HG03039 (cell line): ENCODE measurements around the gene RING1.
"Not testable (repeated sequence)": the region's sequence is repeated elsewhere in the genome, so short reads cannot be mapped to it uniquely, and the experiment has no call there.

Experiments
- ATAC-seq: cut with Tn5 transposase; IDR thresholded peaks from one replicate; pipeline ENCODE4 v1.9.1; 2021; ENCODE audit warnings: mild to moderate bottlenecking, moderate library complexity; ENCODE audit not compliant: unreplicated experiment

The RING1 gene

DNA sequence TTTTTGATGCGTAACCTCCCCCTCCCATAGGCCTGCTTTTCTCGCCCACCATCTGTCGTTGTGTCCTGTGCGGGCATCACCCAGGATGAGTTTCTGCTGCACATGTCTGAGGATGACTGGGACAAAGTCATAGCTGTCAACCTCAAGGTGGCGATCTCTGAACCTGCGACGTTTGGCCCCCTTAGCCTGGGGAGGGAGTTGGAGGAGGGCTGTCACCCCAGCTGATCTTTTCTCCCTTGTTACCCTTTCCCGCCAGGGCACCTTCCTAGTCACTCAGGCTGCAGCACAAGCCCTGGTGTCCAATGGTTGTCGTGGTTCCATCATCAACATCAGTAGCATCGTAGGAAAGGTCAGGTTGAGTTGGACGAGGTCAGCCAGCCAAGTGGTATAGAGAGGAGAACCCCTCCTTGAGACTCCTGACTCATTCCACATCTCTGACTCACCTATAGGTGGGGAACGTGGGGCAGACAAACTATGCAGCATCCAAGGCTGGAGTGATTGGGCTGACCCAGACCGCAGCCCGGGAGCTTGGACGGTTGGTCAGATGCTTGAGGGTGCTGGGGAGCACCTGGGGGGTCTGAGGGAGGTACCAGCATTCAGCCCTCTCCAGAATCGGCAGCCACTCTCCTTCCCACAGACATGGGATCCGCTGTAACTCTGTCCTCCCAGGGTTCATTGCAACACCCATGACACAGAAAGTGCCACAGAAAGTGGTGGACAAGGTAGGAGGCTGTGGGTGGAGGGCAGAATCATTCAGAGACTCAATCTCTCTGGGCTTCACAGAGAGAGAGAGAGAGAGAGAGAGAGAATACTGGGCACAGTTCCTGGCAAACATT is 2.9 kb upstream of the RING1 start:
- ATAC-seq: no peak

DNA sequence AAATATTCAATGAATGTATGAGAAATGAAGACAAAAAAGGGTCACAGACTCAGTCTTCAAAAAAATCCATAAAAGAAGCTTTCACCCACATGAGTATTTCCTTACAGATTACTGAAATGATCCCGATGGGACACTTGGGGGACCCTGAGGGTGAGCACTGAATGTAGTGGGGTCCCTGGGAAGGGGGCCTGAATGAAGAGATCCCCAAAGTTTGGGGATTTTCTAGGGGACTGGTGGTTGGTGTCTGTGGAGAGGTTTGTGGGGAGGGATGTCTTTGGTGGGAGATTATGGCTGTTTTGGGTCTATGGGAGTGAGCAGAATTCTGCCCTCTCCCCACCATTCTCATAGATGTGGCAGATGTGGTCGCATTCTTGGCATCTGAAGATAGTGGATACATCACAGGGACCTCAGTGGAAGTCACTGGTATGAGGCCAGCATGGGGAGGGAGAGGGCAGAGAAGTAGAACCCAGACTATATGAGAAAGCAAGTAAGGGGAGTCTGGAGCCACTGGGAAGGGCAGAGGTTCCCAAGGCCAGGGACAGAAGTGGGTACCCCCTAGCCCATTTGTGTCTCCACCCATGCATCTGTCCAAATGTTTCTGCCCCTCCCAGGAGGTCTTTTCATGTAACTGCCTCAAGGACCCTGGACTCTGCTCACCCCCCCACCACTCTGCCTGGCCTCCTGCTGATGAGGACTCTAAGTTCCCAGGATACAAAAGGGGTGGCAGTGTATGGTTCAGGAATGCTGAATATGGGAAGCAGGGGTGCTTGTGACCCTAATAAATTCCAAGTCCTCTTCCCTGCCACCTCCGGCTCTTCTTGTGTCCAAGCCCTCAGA is 2.1 kb upstream of the RING1 start:
- ATAC-seq: no peak

DNA sequence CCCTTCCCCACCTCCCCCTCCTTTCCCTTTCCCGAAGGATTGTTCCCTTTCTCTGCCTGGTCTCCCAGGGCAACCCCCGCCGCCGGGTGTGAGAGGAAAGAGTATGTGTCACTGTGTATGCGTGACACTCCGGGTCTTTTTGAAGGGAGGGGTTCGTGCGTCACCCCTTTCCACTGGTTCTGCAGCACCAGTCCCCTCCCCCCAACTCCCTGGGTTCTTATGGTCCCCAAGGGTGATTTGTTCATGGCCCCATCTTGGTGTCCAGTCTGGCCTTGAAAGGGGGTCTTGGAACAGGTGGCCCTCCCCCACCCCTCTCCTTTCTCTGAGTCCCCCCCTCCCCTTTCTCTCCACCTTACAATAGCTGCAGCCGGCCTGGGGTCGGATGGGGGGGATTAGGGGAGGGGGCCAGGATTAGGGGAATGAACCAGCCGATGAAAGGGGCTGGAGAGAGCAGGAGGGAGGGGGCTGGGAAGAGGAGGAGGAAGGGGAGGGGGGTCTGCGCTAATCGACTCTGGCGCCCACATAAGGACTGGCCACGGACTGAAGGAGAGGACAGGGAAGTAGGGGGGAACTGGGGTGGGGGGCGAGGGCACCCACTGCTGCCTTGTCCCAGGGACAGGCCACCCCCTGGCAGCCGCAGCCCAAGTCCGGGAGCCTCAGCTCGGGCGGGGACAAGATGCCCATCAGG is 1.3 kb upstream of the RING1 start:
- ATAC-seq: no peak

DNA sequence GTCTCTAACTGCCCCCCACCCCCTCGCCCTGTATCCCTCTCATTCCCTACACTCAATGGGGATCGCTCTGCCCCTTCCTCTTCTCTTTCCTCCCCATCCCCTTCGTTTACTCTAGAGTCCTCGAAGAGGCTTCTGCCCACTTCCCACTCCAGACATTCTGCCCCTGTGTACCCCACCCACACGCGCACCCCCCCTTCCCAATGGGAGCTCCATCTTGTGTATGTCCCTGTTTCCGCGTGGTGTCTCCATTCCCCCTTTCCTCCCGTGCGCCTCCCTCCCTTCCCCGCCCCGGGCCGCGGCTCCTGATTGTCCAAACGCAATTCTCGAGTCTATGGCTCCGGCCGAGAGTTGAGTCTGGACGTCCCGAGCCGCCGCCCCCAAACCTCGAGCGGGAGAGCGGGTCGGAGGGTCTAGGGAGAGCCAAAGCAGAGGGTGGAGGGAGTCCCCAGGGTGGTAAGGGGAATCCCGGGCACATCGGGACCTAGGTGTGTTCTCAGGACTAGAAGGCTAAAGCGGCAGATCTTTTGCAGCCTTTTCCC is 679 bp upstream of the RING1 start:
- ATAC-seq: no peak

DNA sequence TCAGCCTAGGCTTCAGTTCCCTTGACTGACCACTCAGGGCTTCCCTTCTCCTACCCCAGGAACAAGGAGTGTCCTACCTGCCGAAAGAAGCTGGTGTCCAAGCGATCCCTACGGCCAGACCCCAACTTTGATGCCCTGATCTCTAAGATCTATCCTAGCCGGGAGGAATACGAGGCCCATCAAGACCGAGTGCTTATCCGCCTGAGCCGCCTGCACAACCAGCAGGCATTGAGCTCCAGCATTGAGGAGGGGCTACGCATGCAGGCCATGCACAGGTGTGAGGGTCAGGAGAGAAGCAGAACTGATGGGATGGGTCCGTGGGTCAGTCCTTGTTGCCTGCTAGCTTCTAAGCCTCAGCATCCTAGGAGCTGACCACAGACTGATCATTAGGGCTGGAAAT is 1.6 kb downstream of the RING1 start:
- no peak for ATAC-seq

DNA sequence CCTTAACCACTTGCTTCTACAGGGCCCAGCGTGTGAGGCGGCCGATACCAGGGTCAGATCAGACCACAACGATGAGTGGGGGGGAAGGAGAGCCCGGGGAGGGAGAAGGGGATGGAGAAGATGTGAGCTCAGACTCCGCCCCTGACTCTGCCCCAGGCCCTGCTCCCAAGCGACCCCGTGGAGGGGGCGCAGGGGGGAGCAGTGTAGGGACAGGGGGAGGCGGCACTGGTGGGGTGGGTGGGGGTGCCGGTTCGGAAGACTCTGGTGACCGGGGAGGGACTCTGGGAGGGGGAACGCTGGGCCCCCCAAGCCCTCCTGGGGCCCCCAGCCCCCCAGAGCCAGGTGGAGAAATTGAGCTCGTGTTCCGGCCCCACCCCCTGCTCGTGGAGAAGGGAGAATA is 2.8 kb downstream of the RING1 start:
- no peak for ATAC-seq

DNA sequence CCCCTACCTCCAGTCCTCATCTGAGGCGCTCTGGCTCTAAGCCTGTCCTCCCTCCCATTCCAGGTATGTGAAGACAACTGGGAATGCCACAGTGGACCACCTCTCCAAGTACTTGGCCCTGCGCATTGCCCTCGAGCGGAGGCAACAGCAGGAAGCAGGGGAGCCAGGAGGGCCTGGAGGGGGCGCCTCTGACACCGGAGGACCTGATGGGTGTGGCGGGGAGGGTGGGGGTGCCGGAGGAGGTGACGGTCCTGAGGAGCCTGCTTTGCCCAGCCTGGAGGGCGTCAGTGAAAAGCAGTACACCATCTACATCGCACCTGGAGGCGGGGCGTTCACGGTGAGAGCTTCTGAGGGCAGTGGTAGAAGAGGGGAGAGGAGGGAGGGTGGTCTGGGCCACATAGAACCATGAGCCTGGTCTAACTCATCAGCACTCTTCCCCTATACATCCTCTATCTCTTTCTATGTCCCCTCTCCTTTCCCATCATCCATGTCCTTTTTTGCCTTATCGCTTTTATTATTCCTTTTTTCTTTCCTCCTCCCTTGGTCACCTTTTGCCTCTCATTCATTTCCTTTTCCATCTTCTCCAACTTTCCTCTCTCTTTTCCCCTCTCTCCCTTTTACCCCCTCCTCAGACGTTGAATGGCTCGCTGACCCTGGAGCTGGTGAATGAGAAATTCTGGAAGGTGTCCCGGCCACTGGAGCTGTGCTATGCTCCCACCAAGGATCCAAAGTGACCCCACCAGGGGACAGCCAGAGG is 3.5 kb downstream of the RING1 start:
- ATAC-seq: no peak

DNA sequence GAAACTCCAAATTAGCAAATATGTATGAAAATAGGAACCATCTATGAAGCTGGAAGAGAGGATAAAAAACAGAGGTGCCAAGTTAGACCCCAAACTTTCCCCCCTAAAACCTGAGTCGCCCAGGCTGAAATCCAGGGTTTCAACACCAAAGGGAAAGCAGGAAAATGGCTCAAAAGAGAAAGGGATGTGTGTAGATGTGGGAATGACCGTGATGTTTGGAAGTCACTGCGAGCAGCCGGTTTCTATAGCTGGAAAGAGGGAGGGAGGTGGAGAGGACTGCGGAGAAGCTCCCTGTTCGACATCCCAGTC is 4.5 kb downstream of the RING1 start:
- no peak for ATAC-seq

DNA sequence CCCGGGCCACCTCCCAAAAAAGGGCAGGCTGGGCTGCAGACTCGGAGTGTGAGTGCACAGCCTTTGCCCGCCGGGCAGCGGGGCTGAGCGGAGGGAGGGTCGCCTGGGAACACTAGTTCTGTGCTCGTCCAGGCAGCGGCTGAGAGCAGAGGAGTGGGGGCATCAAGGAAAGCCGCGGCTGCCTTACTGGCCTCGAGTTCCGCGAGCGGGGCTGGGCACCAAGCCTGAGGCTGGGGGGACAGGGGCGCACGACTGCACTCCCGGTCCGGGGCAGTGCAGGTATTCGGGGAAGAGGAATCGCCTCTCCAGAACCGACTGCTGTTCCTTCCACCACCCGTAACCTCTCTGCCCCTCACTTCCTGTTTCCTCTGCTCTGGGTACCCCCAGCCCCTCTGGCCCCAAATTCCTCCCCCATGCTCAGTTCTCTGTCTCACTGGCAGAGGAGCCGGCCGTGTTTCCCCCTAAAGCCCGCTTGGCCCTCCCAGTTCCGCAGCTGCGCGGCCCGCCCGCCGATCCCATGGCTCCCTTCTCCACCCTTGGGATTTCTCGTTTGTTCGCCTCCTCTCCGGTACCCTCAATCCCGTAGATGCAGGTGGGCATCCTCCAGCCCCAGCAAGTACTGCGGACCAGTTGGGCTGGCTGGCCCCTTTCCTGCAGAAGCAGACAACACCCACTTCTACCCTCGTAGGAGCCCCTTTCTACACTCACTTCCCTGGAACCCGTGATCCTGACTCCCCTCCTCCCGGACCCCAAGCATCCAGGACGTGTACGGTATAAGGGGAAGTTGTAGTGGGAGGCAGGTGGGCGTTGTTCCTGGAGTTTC is 5.1 kb downstream of the RING1 start:
- ATAC-seq: no peak

DNA sequence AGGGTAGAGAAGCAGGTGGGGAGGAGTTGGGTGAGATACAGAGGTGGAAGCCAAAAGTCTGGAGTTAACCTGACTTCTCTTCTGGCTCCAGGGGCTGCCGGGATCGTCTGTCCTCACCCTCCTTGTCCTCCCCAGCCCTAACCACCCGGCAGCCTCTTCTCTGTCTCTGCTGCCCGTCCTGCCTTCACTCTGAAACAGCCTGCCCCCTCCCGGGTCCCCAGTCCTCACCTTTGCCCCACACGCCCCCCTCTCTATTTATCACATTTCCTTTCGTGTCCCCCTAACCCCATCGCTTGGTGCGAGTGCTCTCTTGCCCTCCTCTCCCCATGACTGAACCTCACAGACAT is 5.7 kb downstream of the RING1 start:
- ATAC-seq: no peak

DNA sequence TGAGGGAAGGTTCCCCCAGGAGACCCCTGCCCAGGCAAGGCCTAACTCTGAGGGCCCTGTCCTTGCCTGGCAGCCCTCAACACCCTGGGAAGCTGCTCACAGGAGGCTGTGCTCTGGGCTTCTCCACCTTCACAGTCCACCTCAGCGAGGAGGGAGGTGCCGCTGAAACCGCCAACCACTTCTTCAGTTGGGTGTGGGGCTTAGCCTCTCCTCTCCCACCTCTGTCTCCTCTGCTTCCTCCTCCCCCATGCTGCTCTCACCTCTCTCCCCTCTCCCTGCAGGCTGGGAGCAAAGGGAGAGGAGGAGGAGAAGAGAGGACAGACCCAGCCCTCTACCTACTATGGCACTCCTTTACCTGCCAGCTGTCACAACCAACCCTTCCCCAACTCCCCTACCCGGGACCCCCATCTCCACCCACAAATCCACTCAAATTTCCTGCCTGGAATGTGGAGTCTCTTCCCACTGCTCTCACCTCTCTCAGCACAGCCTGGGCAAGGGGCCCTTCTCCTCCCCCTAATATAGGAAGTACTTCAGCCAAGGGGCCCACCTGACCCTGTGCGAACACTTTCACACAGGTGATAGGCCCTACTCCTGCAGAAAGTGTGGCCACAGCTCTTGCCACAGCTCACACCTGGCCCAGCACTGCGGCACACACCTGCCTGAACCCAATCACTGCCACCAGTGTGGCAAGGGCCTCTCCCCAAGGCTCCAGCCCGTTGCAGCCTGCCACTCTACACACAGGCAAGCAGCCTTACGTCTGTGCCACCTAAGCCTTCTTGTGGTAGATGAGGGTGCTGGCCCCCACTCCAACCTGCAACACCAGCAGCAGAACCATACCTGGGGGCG is 7.2 kb downstream of the RING1 start:
- ATAC-seq: no peak

DNA sequence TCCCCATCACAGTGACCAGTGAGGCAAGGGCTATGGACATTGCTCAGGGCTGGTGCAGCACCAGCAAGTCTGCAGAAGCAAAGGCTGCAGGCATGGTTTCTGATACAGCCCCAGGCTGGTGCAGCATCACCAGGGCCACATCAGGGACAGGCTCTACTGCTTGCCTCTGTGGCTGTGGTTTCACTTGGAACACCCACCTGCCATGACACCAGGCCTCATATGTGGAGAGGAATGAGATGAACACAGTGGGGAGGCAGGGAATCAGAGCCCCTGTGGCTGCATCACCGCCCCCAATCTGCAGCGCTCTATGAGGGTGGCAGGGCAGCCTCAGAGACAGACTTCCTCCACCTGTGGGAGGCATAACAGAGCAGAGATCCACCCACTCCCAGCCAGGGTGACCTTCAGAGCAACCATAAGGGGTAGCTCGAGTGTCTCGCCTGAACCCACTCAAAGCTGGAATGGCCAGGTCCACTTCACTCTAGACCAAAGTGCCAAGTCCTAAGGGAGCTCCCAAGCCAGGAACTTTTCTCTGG is 7.9 kb downstream of the RING1 start:
- ATAC-seq: no peak

DNA sequence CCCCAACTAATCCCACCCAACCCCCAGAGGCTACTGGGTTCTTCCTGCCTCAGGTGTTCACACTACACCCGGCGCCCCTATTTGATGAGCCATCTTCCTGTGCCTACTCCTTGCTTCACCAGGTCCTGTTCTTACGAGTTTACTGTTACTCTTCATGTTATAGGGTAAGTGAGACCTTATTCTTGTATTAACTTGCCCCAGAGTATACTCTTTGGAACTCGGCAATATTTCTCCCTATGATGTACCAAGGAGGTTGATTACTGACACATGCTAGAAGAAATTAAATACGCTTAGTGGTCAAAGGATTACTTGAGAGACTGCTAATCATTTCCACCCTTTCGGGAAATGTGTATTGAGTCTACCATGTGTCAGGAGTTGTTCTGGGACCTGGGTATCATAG is 8.9 kb downstream of the RING1 start:
- ATAC-seq: no peak

DNA sequence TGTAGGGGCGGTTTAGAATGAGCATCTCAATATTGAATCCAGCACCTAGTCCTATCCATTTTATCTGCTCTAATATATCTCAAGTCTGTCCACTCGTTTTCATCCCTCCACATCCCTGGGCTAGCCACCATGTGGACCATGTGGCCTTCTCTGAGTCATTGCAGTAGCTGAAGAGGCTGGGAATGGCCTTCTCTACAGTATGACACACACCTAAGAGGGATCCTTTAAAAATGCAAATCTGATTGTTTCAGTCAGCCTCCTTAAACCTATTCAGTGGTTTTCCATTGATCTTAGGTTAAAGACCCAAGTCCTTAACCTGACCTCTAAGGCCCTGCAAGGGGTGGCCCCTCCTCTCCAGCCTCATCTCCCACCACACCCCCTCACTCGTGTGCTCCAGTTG is 9.4 kb downstream of the RING1 start:
- ATAC-seq: no peak

DNA sequence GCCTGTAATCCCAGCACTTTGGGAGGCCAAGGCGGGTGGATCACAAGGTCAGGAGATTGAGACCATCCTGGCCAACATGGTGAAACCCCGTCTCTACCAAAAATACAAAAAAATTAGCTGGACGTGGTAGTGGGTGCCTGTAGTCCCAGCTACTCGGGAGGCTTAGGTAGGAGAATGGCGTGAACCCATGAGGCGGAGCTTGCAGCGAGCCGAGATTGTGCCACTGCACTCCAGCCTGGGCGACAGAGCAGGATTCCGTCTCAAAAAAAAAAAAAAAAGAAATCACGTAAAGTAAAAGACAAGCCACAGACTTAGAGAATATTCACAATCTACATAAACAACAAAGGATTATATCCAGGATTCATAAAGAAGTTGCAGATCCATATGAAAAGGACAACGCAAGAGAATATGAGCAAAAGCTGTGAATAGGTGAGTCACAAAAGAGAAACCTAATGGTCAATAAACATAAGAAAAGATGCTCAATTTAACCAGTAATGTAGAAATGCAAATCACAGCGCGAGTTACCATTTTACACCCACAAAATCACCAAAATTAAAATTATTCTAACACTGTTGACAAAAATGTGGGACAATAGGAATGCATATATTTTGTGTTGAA is 18.3 kb downstream of the RING1 start:
- not testable (repeated sequence) for ATAC-seq

DNA sequence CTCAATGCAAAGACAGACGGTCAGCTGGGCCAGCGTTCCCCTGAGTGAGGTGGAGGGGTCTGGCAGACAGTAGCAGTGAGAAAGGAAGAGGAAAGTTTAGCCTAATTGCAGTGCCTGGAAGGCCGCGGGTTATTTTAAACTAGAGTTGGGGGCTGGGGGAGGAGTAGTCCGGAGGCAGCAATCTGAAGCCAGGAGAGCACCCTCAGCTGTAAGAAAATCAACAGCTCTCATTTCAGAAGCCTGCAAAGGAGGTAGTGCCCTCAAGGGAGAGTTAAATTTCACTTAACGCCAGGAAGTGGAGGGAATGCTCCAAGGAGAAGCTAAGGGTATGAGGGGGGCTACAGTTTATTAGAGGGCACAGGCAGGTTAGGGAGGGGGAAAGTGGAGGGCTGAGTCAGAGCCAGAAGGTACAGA is 26.9 kb downstream of the RING1 start:
- no peak for ATAC-seq

DNA sequence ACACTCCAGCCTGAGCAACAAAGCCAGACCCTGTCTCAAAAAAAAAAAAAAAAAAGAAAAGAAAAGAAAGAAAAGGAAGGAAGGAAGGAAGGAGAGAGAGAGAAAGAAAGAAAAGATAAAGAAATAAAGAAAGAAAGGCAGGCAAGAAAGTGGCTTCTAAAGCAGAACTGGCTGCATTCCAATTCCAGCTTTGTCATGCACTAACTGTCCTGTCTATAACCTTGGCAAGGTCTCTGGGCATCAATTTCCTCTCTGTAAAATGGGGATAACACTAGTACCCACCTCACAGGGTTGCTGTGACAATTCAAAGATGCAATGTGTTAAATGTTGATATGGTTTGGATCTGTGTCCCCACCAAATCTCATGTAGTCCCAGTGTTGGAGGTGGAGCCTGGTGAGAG is 28.0 kb downstream of the RING1 start:
- ATAC-seq: no peak

DNA sequence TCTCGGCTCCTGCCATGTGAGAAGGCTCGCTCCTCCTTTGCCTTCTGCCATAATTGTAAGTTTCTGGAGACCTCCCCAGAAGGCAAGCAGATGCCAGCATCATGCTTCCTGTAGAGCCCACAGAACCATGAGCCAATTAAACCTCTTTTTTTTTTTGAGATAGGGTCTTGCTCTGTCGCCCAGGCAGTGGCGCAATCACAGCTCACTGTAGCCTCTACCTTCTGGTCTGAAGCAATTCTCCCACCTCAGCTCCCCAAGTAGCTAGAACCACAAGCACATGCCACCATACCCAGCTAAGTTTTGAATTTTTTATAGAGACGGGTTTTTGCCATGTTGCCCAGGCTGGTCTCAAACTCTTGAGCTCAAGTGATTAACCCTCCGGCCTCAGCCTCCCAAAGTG is 28.6 kb downstream of the RING1 start:
- ATAC-seq: no peak

DNA sequence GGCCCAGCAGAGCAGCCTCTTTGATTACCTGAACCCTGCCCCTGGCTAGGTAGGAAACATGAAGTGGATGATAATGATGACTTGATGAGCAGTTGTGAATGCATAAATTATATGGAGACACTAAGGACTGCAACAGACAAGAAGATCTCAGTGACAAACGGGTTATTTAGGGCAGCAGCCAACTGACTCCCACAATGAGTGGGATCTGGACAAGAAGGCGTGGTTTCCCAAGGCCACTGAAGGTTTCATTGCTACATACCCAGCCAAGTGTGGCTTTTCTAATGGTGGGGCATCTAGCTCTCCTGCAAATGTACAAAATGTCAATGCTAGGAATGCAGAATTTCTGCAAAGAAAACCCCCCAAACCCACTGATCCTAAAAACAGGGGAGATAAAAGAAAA is 29.4 kb downstream of the RING1 start:
- no peak for ATAC-seq
